Muscle of back (tissue), 11 donors: ENCODE data around the gene PLGRKT. TPM values are rescaled to one million over a fixed set of nuclear protein-coding genes. Genes with fewer than 3 reads are reported as not detected.
"Not testable (repeated sequence)": the region's sequence is repeated elsewhere in the genome, so short reads cannot be mapped to it uniquely, and the experiment has no call there.

Experiments used
- DNase-seq, 3 donors: peaks; one replicate each; pipeline versions ENCODE4 v3.0.0 to v3.0.0-alpha.2; 2013
- polyA plus RNA-seq, 10 donors: library from polyadenylated mRNA; unstranded; fragments of 120-200 nt; gene quantifications; one replicate each; pipeline ENCODE4 v1.2.1, GENCODE V29; 2013; ENCODE audit not compliant: insufficient read length in 10 of 10

PLGRKT gene
- polyA plus RNA-seq, 10 donors = 26.3 to 35.3 (median 33.2) TPM

- DNase-seq = not testable (repeated sequence)
These were observed 3.6 kb downstream of the PLGRKT start for GRCh38 chr9:5433841-5434810.

- not testable (repeated sequence) for DNase-seq
These were observed 4.4 kb downstream of the PLGRKT start for GRCh38 chr9:5433328-5433727.

GRCh38 chr9:5432890-5433289, 4.8 kb downstream of the PLGRKT start:
- DNase-seq = not testable (repeated sequence)

- DNase-seq = no peak
These were observed 6.8 kb downstream of the PLGRKT start for GRCh38 chr9:5430912-5431311.

- no peak for DNase-seq
These were observed 7.7 kb downstream of the PLGRKT start for GRCh38 chr9:5429873-5430564.

GRCh38 chr9:5428794-5429528, 8.8 kb downstream of the PLGRKT start:
- no peak for DNase-seq

GRCh38 chr9:5428172-5428571, 9.6 kb downstream of the PLGRKT start:
- DNase-seq = no peak

- no peak for DNase-seq
These were observed 10.7 kb downstream of the PLGRKT start for GRCh38 chr9:5427005-5427404.

GRCh38 chr9:5425006-5425628, 12.6 kb downstream of the PLGRKT start:
- DNase-seq = no peak

GRCh38 chr9:5422276-5422675, 15.4 kb downstream of the PLGRKT start:
- no peak for DNase-seq

- DNase-seq = no peak
These were observed 16.6 kb downstream of the PLGRKT start for GRCh38 chr9:5421163-5421562.

GRCh38 chr9:5419987-5420386, 17.7 kb downstream of the PLGRKT start:
- DNase-seq = no peak

- DNase-seq = no peak
These were observed 19.2 kb downstream of the PLGRKT start for GRCh38 chr9:5418481-5418880.

- DNase-seq = no peak
These were observed 20.8 kb downstream of the PLGRKT start for GRCh38 chr9:5416953-5417352.

GRCh38 chr9:5408596-5408995, 29.1 kb downstream of the PLGRKT start:
- no peak for DNase-seq

GRCh38 chr9:5402217-5402616, 35.5 kb downstream of the PLGRKT start:
- no peak for DNase-seq

GRCh38 chr9:5397547-5397946, 40.2 kb downstream of the PLGRKT start:
- DNase-seq = not testable (repeated sequence)

- DNase-seq = no peak
These were observed 42.3 kb downstream of the PLGRKT start for GRCh38 chr9:5395428-5395827.

- not testable (repeated sequence) for DNase-seq
These were observed 43.7 kb downstream of the PLGRKT start for GRCh38 chr9:5393976-5394375.

- no peak for DNase-seq
These were observed 44.2 kb downstream of the PLGRKT start for GRCh38 chr9:5393497-5393896.

- no peak for DNase-seq
These were observed 45.4 kb downstream of the PLGRKT start for GRCh38 chr9:5392285-5392684.
